ENCODE measurements around the gene PSTPIP1. TPM values are rescaled to one million over a fixed set of nuclear protein-coding genes. Genes with fewer than 3 reads are reported as not detected.
A peak's percentile ranks its signal among the peaks of the same experiment; 100 is the strongest.

Gene PSTPIP1
- total RNA-seq, 1 experiment from 2014 or later: not detected

GRCh38 chr15:76998663-76999285, 3.8 kb downstream of the PSTPIP1 start:
- no peak for DNase-seq (ENCODE audit: low read depth)

GRCh38 chr15:76999996-77000395, 5.1 kb downstream of the PSTPIP1 start:
- DNase-seq (ENCODE audit: low read depth): no peak

GRCh38 chr15:77001351-77001750, 6.4 kb downstream of the PSTPIP1 start:
- DNase-seq (ENCODE audit: low read depth): no peak

GRCh38 chr15:77001966-77002365, 7.0 kb downstream of the PSTPIP1 start:
- no peak for DNase-seq (ENCODE audit: low read depth)

DNA sequence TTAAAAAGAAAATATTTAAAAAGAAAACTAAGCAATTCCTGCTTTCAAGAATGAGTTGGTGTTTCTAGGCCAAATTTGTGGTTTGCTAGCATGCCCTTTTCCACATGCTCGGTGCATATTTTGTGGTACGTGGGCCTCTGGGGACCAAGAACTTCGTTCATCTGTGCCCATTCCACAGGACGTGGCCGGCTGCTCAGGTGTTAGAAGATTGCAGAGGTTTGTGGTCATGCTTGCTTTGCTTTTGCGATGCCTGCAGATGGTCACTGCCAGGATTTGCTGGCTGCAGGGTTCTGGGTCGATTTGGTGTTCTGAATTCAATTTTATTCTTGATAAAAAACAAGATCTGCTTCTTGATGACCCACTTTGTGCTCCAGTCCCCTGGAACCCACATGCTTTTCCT, 7.5 kb downstream of the PSTPIP1 start:
- no peak for DNase-seq (ENCODE audit: low read depth)

- no peak for DNase-seq (ENCODE audit: low read depth)
Observed at GRCh38 chr15:77002954-77003912, 8.3 kb downstream of the PSTPIP1 start.

- DNase-seq (ENCODE audit: low read depth): no peak
Observed at GRCh38 chr15:77004189-77004588, 9.3 kb downstream of the PSTPIP1 start.

GRCh38 chr15:77009176-77009575, 14.2 kb downstream of the PSTPIP1 start:
- no peak for DNase-seq (ENCODE audit: low read depth)

- DNase-seq (ENCODE audit: low read depth): peak; percentile 28
Observed at GRCh38 chr15:77009646-77010311, 14.9 kb downstream of the PSTPIP1 start.

DNA sequence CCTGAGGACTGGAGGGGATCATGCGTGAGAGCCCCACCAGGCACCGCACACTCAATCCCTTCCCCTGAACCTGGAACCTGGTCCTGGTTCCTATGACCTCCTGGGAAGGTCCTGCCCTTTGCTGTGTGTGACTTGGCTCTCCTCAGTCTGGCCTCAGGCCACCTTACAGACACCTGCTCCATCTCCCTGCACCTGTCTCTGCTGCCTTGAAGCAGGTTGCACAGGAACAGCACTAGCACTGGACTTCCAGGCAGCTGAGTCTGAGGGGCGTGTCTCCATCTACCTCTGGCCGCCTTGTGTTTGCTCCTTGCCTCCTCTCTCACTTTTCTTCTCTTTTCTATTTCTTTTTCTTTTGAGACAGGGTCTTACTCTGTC, 15.4 kb downstream of the PSTPIP1 start:
- DNase-seq (ENCODE audit: low read depth): no peak

GRCh38 chr15:77010857-77011256, 15.9 kb downstream of the PSTPIP1 start:
- DNase-seq (ENCODE audit: low read depth): no peak

DNA sequence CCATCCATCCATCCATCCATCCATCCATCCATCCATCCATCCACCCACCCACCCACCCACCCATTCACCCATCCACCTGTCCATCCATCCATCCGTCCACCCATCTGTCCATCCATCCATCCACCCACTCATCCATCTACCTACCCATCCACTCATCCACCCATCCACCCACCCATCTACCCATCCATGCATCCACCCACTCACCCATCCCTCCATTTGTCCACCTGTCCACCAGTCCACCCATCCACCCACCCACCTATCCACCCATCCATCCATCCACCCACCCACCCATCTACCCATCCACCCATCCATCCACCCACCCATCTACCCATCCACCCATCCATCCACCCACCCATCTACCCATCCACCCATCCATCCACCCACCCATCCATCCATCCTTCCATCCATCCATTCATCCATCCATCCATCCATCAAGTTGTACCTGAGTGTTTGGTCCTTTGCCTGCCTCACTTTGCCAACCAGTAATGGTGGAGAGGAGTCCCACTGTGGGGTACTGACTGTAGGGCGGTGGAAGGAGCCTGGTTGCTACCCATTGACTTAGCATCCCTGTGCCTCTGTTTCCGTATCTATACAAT, 17.3 kb downstream of the PSTPIP1 start:
- no peak for DNase-seq (ENCODE audit: low read depth)

DNA sequence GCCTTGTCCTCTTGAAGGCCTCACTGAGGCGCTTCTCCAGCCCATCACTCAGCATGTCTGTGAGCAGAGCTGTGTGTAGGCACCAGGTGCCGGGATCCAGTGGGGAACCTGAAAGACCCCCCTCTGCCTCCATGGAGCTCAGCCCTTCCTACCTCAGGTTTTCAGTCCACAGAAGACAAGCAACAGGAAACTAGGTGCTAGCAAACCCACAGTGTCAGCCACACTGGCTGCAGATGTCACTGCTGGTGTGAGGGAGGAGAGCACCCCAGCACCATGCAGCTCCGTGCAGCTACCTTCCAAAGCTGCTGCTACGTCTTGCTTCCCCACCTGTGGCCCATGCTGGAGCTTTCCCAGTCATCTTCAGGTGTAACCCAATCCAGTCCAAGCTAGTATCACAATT, 17.9 kb downstream of the PSTPIP1 start:
- no peak for DNase-seq (ENCODE audit: low read depth)

DNA sequence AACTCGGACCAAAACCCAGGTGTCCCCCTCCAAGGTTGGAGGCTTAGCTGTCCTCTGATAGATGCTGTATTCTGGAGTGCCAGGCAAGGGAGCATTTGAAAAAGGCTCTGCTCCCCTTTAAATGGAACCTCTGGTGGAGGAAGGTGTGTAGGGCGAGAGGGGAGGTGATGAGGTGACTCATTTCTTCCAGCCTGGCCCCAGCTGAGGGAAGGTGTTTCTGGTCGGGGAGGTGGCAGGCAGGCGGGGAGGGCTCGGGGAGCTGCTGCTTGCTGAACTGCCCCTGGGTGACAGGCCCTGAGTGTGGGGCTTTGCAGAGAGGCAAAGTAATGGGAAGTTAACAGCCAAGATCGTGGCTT, 18.8 kb downstream of the PSTPIP1 start:
- no peak for DNase-seq (ENCODE audit: low read depth)

DNA sequence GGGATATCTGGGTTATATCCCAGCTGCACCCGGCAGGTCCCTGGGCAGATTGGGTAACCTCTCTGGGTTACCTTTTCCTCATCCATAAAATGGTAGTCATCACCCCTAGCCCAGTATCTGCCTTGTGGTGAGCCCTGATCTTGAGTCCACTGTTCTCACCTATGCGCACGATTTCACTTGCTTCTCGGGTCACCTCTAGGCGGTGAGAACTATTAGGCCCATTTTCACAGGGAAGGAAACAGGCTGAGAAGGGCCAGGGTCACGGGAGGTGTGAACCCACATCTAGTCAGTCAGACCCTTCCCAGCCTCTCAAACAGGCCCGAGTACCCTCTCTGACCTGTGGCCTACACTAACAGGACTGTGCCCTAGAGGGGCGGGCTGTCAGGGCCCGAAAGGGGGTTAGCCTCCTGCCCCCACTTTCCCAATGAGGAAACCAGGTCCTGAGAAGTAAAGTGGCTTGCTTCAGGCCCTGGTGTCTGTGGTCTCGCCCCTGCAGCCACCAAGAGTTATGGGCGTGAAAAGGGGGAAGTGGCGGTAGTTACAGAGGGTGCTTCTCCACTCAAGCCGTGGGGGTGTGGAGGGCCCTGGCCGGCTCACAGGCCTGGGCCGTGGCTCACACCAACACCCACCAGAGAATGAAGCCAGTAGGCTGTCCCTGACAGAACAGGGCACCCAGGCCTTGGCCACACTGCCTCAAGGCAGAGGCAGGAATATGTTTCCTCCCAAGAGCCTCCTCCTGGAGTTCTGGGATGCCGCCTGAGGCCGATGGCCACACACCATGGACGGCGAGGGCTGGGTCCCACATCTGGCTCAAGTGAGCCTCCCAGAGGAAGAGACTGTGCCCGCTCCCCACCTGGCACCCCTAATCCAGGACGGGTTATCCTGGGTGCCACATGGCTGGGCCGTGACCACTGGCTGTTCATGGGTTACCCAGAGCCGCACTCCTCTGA, 19.5 kb downstream of the PSTPIP1 start:
- no peak for DNase-seq (ENCODE audit: low read depth)

- DNase-seq (ENCODE audit: low read depth): no peak
Observed at GRCh38 chr15:77015646-77016320, 20.9 kb downstream of the PSTPIP1 start.

DNA sequence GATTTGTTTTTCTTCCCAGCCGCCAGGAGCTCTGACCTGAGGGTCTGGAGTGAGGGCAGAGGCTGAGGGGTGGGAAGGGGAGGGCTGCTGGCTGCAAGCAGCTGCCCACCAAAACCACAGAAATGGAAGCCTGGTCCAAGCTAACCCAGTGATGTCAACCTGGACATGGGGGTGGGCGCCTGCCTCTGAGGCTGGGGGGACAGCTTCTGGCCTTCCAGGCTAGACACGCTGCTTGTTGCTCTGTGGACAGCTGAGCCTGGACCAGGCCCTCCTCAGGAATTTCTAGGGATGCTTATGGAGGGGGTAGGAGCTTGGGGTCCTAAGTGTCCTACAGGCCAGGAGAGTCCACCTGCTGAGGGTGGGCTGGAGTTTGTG, 21.4 kb downstream of the PSTPIP1 start:
- no peak for DNase-seq (ENCODE audit: low read depth)

DNA sequence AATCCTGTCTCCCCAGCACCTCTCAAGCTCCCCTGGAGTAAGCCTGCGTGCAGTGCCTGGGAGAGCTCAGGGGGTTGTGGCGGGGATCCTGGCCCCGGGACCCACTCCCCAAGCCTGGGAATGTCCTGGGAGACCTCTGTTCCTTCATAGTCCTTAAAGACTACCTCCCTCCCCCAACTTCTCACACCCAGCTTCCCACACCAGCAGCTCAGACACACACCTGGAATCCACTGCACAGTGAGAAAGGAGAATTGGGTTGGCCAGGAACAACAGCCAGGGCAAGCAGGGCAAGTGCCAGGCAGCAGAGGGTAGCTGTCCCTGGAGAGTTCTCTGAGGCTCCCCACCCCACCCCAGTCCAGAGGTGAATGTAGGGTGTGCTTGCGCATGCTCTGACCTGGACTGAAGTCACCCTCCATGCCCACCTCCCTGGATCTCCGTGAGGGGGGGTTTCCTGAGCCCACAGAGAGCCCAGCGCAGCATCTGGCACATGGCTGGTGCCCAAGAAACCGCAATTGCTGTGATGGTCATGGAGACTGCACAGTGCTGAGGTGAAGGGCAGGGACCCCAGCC, 22.2 kb downstream of the PSTPIP1 start:
- no peak for DNase-seq (ENCODE audit: low read depth)

DNA sequence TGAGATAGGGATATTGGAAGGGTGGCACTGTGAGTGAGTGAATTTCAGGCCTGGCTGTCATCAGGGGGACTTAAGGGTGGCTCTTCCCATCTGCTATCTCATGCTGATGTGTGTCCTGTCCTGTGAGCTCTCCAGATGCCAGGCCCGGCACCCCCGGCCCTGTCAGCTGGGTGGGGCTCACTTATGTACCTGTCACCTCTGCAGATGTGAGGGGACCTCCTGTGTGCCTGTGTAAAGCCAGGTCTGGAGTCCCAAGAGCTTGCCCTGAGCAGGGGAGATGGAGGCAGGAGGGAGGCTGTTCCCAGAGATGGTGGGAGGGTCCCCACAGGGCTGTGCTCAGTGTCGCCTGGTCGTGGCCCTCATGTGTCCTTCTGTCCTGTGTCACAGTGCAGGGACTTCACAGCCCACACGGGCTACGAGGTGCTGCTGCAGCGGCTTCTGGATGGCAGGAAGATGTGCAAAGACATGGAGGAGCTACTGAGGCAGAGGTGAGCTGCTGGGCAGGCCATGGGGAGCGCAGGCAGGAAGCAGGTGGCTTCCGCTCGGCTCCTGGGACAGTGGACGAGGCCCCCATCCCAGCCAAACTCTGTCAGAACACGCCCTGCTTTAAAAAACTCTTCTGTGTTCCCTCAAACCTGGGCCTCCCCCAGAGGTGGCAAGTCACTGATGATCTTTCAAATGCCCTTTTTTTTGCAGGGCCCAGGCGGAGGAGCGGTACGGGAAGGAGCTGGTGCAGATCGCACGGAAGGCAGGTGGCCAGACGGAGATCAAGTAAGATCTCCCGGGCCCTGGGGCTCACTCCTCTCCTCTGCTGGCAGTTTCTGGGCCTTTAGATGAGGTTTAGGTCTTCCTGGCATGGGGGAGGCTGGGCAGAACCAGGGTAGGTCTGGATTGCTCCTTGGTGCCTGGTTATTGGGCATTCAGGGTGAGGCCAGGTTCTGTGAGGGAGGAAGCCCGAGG, 23.1 kb downstream of the PSTPIP1 start:
- DNase-seq (ENCODE audit: low read depth): no peak

Data from HT1080 (cell line).